Measurements from ENCODE around the gene KIF24.
"Not testable (repeated sequence)": the region's sequence is repeated elsewhere in the genome, so short reads cannot be mapped to it uniquely, and the experiment has no call there.

Gene KIF24

DNA sequence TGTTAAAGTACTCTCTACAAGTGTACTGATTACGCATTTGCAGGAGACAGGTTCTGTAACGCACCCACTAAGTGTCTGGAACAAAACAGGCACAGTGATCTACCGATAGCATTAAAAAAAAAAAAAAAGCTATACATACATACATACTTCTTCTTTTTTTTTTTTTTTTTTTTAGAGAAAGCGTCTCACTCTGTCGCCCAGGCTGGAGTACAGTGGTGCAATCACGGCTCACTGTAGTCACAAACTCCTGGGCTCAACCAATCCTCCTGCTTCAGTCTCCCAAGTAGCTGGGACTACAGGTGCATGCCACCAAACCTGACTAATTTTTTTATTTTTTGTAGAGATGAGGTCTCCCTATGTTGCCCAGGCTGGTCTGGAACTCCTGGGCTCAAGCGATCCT lies 7.6 kb downstream of the KIF24 start:
- DNase-seq, result no peak

DNA sequence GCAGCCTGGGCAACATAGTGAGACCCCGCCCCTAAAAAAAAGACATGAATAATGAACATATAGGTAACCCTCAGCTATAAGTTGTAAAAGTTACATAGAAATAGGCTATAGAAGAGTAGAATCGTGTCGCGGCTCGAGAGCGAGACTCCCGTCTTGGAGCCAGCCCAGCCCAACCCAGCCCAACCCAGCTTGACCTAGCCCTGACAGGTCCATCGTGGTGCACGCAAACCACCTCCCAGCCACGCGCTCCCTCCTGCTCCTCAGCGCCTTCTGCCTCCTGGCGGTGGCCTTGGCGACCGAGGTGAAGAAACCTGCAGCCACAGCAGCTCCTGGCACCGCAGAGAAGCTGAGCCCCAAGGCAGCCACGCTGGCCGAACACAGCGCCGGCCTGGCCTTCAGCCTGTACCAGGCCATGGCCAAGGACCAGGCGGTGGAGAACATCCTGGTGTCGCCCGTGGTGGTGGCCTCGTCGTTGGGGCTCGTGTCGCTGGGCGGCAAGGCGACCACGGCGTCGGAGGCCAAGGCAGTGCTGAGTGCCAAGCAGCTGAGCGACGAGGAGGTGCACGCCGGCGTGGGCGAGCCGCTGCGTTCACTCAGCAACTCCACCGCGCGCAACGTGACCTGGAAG lies 10.8 kb downstream of the KIF24 start:
- DNase-seq, result no peak

DNA sequence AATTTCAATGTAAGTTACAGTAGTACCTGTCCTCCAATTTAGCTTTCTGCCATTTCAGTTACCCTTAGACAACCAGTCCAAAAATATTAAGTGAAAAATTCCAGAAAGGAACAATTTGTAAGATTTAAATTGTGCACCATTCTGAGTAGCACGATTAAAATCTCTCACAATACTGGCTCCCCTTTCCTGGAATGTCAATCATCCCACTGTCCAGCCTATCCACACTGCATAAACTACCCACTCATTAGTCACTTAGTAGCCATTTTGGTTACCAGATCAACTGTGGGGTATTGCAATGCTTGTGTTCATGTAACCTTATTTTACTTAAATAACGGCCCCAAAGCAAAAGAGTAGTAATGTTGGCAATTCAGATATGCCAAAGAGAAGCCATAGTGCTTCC lies 11.6 kb downstream of the KIF24 start:
- DNase-seq, result no peak

DNA sequence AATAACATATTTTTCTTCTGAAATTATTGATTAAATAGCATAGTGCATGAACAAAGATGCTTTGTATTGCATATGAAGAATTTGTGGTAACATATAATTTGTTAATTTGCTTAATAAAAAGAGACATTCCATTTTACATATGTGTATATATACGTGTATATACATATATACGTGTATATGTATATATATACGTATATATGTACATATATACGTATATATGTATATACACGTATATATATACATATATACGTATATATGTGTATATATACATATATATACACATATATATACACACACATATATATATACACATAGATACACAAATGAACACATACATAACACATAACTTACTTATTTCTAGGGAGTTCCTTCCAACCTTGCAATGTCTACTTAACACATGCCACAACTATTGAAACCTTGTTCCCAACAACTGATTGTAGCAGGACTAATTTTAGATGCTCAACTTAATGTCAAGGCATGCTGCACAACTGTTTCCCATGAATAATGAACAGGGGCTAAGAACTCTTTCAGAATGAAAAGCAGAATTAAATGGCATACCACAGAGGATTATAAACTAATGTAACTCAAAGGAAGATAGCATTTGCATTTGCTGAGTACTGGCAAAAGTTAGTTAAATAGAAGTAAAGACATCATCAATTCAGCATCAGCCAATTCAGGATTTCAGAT lies 17.4 kb downstream of the KIF24 start:
- no peak for DNase-seq

DNA sequence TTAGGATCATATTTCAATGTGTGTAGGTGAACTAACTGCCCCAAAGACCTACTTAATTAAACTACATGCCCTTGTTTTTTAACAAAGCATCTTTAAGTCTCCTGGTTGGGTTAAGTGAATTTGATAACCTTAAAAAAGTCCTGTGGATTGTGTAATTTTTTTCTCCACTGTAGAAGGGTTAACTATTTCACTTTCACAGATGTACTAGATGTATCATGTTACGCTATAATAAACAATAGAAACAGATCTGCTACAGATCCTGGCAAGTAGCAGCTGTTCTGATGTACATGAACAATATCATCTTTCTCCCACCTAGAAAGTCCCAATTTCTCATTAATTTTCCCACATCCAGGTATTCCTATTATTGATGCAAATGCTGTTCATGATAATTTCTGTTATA lies 18.9 kb downstream of the KIF24 start:
- no peak for DNase-seq

DNA sequence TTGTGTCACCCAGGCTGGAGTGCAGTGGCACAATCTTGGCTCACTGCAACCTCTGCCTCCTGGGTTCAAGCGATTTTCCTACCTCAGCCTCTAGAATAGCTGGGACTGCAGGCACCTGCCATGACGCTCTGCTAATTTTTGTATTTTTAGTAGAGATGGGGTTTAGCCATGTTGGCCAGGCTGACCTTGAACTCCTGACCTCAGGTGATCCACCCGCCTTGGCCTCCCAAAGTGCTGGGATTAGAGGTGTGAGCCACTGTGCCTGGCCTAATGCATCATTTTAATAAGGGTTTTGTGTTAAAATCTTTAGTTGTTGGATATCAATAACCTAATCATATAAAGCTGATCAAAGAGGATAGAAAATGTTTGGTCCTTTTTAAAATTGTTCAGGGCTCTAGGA lies 20.8 kb downstream of the KIF24 start:
- not testable (repeated sequence) for DNase-seq

DNA sequence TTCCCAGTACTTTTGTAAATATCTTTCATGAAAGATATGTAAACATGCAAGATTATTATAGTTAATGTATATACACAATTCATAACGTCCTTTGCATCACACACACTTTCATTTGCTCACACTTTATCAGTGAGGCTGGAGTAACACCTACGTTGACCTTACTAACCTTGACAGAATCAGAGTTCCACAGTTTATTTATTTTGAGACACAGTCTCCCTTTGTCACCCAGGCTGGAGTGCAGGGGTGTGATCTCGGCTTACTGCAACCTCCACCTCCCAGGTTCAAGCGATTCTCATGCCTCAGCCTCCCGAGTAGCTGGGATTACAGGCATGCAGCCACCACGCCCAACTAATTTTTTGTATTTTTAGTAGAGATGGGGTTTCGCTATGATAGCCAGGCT lies 28.0 kb downstream of the KIF24 start:
- not testable (repeated sequence) for DNase-seq

DNA sequence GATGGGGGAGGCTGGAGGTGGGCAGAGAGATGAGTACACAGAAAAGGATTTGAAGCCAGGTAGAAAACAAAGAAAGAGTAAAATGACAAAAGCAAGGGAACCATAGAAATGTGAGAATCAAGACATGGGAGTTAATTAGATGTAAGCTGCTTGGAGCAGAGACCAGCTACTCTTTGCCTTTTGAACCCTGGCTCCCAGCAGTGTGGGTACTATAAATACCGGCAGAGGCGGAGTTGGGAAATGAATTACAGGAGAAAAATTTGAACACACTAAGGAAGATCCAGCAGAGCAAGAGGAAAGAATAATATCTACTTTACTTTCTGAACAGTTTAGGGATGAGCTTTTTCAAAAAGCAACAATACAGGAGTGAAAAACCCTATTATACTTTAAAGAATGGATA lies 36.5 kb downstream of the KIF24 start:
- no peak for DNase-seq

DNA sequence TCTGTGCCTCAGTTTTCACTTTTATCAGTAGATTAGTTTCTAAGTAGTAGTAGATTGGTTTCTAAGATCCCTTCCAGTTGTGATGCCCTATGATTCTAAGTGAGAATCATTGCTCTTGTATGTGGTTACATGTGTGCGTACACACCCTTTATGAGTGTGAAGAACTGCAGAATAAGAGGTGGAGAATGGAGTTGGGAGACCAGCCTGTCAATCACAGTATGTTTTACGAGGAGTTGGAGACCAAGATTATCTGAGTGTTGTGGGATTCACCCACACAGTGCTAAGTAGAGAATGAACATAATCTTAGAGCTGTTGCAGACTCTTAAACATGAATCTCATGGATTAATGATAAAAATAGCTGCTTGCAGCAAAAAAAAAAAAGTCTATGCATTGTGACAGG lies 37.6 kb downstream of the KIF24 start:
- no peak for DNase-seq

DNA sequence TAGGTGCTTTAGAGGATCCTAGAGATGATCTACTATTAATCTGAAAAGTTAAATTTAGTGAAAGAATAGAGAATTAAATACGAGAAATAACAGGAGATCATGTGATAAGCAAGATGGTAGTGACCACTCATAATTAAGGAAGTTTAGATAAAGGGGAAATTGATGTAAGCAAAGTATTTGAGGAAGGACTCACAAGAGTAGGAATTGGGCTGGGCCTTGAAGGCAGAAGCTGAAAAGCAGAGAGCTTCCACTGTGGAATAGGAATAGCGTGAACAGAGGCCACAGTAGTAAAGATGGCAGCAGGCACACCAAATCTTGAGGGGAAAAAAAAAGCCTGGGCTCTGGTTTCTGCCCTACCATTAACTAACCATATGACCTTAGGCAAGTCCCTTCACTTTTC lies 38.0 kb downstream of the KIF24 start:
- no peak for DNase-seq

DNA sequence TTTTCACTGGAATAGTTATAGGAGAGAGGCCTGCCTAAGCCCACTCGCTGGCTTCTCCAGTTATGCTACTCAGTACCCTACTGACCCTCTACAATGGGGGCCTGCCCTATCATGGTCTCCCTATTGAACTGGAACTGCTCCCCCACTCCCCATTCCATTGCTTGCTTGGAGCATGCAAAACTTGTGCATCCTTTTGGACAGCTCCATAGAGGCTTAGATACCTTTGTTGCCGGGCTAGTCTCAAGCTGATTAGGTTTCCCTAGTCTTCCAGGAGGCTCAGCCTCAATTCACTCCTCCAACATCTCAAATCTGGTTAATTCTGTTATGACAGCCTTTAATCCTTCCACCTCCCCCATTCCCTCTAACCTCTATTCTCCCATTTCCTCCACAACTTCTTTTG lies 39.9 kb downstream of the KIF24 start:
- DNase-seq, result no peak

DNA sequence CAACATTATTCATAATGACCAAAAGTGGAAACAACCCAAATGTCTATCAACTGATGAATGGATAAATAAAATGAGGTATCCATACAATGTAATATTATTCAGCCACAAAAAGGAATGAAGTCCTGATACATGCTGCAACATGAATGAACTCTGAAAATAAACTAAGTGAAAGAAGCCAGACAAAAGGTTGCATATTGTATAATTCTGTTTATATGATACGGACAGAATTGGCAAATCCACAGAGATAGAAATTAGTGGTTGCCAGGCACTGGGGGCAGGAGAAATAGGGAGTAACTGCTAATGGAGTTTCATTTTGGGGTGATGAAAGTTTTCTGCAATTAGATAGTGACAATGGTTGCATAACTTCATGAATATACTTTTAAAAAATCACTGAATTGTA lies 47.0 kb downstream of the KIF24 start:
- no peak for DNase-seq

DNA sequence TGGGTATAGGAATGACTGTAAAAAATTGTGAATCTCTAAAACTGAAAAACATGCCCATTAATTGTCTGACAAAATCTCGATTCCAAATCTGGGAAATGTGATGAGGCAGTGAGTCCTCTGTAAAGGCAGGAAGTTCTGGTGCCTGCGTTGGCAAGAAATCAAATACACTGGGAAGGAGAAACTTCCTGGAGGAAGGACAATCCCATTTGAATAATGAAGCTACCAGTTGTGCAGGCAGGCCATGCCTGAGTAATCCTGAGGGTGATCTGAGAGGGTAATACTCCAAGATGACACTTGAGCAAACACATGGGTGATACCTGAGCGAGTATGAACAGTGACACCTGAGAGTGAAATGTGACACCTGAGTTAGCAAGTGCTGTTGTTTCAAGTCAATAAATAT lies 49.7 kb downstream of the KIF24 start:
- no peak for DNase-seq

All from CD4-positive, alpha-beta T cell treated with Interferon gamma for 1 hour (primary cell).